ENCODE data around the gene TTLL7.

GRCh38 chr1:84042461-84042860 lies 43.5 kb upstream of the TTLL7 start:
- TF ChIP-seq CTCF (IDR thresholded peaks at IDR 0.05; ENCODE audit: low read length) (no peak), EZH2phosphoT487 (IDR thresholded peaks at IDR 0.05; ENCODE audit: low read length) (no peak)
